ENCODE measurements around the gene RIMKLB. TPM values are rescaled to one million over a fixed set of nuclear protein-coding genes. Genes with fewer than 3 reads are reported as not detected.

RIMKLB gene
- total and polyA plus RNA-seq, 3 donors from 2014 or later: 101 to 141 (median 123) TPM

GRCh38 chr12:8677362-8677761 is 20.4 kb upstream of the RIMKLB start:
- no peaks in the 10 kb centered on the region for H3K36me3 ChIP-seq (ENCODE audit: low read depth, missing control alignments)
- no peak for DNase-seq
- H3K9me3 ChIP-seq: no peaks in the 10 kb centered on the region
- H3K4me3 ChIP-seq: no peak overlapping the region
- WGBS, 2 donors: 87 to 91% methylated on average over 3 of the region's 3 CpGs
- peaks cover 11% of the 10 kb centered on the region for H3K4me1 ChIP-seq
- TF ChIP-seq CTCF (IDR thresholded peaks at IDR 0.05): no peak
- no peak for TF ChIP-seq POLR2A (IDR thresholded peaks at IDR 0.05)
- H3K27ac ChIP-seq: no peak overlapping the region
- no peaks in the 10 kb centered on the region for H3K27me3 ChIP-seq
- intact Hi-C loops (cut with DNase I; ENCODE audit: low total_unique reads): no loop called here

GRCh38 chr12:8678661-8679111 is 19.1 kb upstream of the RIMKLB start:
- no peaks in the 10 kb centered on the region for H3K27me3 ChIP-seq
- H3K9me3 ChIP-seq: no peaks in the 10 kb centered on the region
- TF ChIP-seq CTCF (IDR thresholded peaks at IDR 0.05): no peak
- TF ChIP-seq POLR2A (IDR thresholded peaks at IDR 0.05): no peak
- no peak overlapping the region for H3K4me3 ChIP-seq
- no peak for DNase-seq
- intact Hi-C loops (cut with DNase I; ENCODE audit: low total_unique reads): no loop called here
- 74 to 80% methylated on average over 3 of the region's 3 CpGs for WGBS, 2 donors
- H3K36me3 ChIP-seq (ENCODE audit: low read depth, missing control alignments): no peaks in the 10 kb centered on the region
- H3K27ac ChIP-seq: no peak overlapping the region
- peaks cover 11% of the 10 kb centered on the region for H3K4me1 ChIP-seq

GRCh38 chr12:8680533-8680932 is 17.3 kb upstream of the RIMKLB start:
- no peak for TF ChIP-seq POLR2A (IDR thresholded peaks at IDR 0.05)
- peak in 2 of 3 experiments; percentile 22 to 43 for TF ChIP-seq CTCF (IDR thresholded peaks at IDR 0.05)
- WGBS, 2 donors: 49 to 59% methylated on average over 9 of the region's 9 CpGs
- Histone ChIP-seq H3K36me3 (ENCODE audit: low read depth, missing control alignments) (no peaks in the 10 kb centered on the region), H3K4me3 (no peak overlapping the region), H3K27me3 (no peaks in the 10 kb centered on the region), H3K9me3 (no peaks in the 10 kb centered on the region), H3K27ac (peak overlapping the region in 1 of 2 donors; percentile 31), H3K4me1 (peaks cover 11% of the 10 kb centered on the region)
- DNase-seq: peak; percentile 36
- intact Hi-C loops (cut with DNase I; ENCODE audit: low total_unique reads): loop anchor here (5.0 kb wide), 1 partner anchor 212 kb away; no protein-coding TSS in a partner anchor

- Histone ChIP-seq H3K36me3 (ENCODE audit: low read depth, missing control alignments) (no peaks in the 10 kb centered on the region), H3K27ac (peak overlapping the region; percentile 19 to 31), H3K4me3 (no peak overlapping the region), H3K9me3 (no peaks in the 10 kb centered on the region), H3K27me3 (no peaks in the 10 kb centered on the region), H3K4me1 (peaks cover 11% of the 10 kb centered on the region)
- DNase-seq: no peak
- intact Hi-C loops (cut with DNase I; ENCODE audit: low total_unique reads): loop anchor here (5.0 kb wide), 1 partner anchor 211 kb away; no protein-coding TSS in a partner anchor
- 39 to 41% methylated on average over 10 to 11 of the region's 11 CpGs for WGBS, 2 donors
- no peak for TF ChIP-seq POLR2A (IDR thresholded peaks at IDR 0.05)
- TF ChIP-seq CTCF (IDR thresholded peaks at IDR 0.05): no peak
Observed at GRCh38 chr12:8681129-8681884, 16.5 kb upstream of the RIMKLB start.

Measured in testis (tissue), 3 donors.